HepG2 (cell line): ENCODE measurements around the gene SMKR1. TPM values are rescaled to one million over a fixed set of nuclear protein-coding genes. Genes with fewer than 3 reads are reported as not detected.

Experiments used
- ATAC-seq: fragments of 200-7000 bp; cut with Tn5 transposase; 3 replicates; pipeline ENCODE4 v1.9.1; 2020; ENCODE audit warnings: mild to moderate bottlenecking, moderate library complexity
- BruUV-seq: library from RNA; stranded (reverse); fragments of 400-500 nt; replicated peaks from 2 replicates; lab custom pipeline; 2021; lab: Mats Ljungman, UMichigan
- CTCF ChIA-PET: fragments of 300-600 bp; formaldehyde crosslinking; extraction: SDS; loops from one replicate; lab custom pipeline; 2021; ENCODE audit warnings: low total read pairs, inconsistent platforms, low intra/inter-chr PET ratio; lab: Yijun Ruan, JAX
- POLR2A ChIA-PET: fragments of 350-600 bp; sonication (Branson Sonifier 250); formaldehyde crosslinking; loops from one replicate; lab custom pipeline; 2020; ENCODE audit warnings: antibody characterized with exemption, inconsistent platforms; lab: Yijun Ruan, JAX
- DNase-seq: peaks from one replicate; pipeline ENCODE4 v3.0.0-alpha.2; 2015; ENCODE audit warnings: low spot score
- FAIRE-seq: peaks from 3 replicates; lab custom pipeline; 2011; peaks lifted over from hg19 to GRCh38; lab: Jason Lieb, UNC
- H2AFZ ChIP-seq: one replicate; pipeline ENCODE4 v1.6.1; 2011; ENCODE audit warnings: low read length, inconsistent platforms
- H3K27ac ChIP-seq: fragments of 300-600 bp; 3 replicates; pipeline ENCODE4 v1.8.0; 2011; ENCODE audit warnings: mixed run types, mild to moderate bottlenecking, mixed read lengths, low read length, inconsistent platforms; ENCODE audit not compliant: insufficient read depth; ENCODE audit errors: extremely low read length
- H3K27me3 ChIP-seq, 2 experiments: fragments of 200-600 bp in 1 of 2; 2 replicates in 1 of 2; 3 replicates in 1 of 2; pipeline versions ENCODE4 v1.6.0 to v1.8.0; 2011; ENCODE audit warnings: low read length in 2 of 2, mild to moderate bottlenecking in 2 of 2, moderate library complexity in 2 of 2, inconsistent platforms in 1 of 2; ENCODE audit not compliant: insufficient read depth in 2 of 2, control insufficient read depth in 1 of 2
- H3K36me3 ChIP-seq, 2 experiments: fragments of 200-600 bp in 1 of 2; replicated peaks in 1 of 2; 2 replicates in 1 of 2; 3 replicates in 1 of 2; pipeline versions ENCODE4 v1.5.1 to v1.8.0; 2011; ENCODE audit warnings: low read length in 2 of 2, inconsistent platforms in 1 of 2; ENCODE audit not compliant: insufficient read depth in 2 of 2, control insufficient read depth in 1 of 2
- H3K4me1 ChIP-seq: 2 replicates; pipeline ENCODE4 v1.5.1; 2012; ENCODE audit warnings: low read length, inconsistent platforms; ENCODE audit not compliant: insufficient read depth
- H3K4me2 ChIP-seq: 2 replicates; pipeline ENCODE4 v1.6.0; 2011; ENCODE audit warnings: low read depth, low read length, inconsistent platforms
- H3K4me3 ChIP-seq, 3 experiments: fragments of 200-600 bp in 1 of 3; sonication (generic), shearing (Covaris generic) in 1 of 3; replicated peaks in 1 of 3; 2 replicates each; pipeline ENCODE4 v1.5.1; 2011 to 2016; ENCODE audit warnings: low read length in 3 of 3, inconsistent platforms in 2 of 3, low read depth in 2 of 3, mild to moderate bottlenecking in 2 of 3, control low read depth in 1 of 3, mixed read lengths in 1 of 3; ENCODE audit not compliant: insufficient read depth in 1 of 3
- H3K79me2 ChIP-seq: one replicate; pipeline ENCODE4 v1.6.1; 2011; ENCODE audit warnings: low read length, inconsistent platforms; ENCODE audit not compliant: insufficient read depth
- H3K9ac ChIP-seq: 2 replicates; pipeline ENCODE4 v1.6.0; 2011; ENCODE audit warnings: mild to moderate bottlenecking, low read depth, low read length, inconsistent platforms; ENCODE audit not compliant: insufficient read depth
- H3K9me3 ChIP-seq: 2 replicates; pipeline ENCODE4 v1.5.1; 2012; ENCODE audit warnings: mild to moderate bottlenecking, low read length
- H4K20me1 ChIP-seq: 2 replicates; pipeline ENCODE4 v1.6.0; 2011; ENCODE audit warnings: inconsistent platforms, mild to moderate bottlenecking, low read length, moderate library complexity; ENCODE audit not compliant: insufficient read depth
- MBD4 ChIP-seq: IDR thresholded peaks from 2 replicates; pipeline ENCODE4 v1.6.1; 2012; ENCODE audit warnings: low read length, inconsistent platforms, borderline replicate concordance
- TCF7 ChIP-seq: sonication (generic); IDR thresholded peaks from 2 replicates; pipeline ENCODE4 v1.6.1; 2016; ENCODE audit warnings: antibody characterized with exemption, low read depth
- ZNF121 ChIP-seq: sonication (generic); formaldehyde crosslinking; IDR thresholded peaks from 2 replicates; pipeline ENCODE4 v1.5.0; 2020; ENCODE audit warnings: mild to moderate bottlenecking, missing genetic modification reagents
- WGBS: methylation state at CpG from one replicate; pipeline ENCODE4 v1.1.6; 2017; ENCODE audit warnings: low lambda C conversion rate; 5-methylcytosine and 5-hydroxymethylcytosine counted together
- in situ Hi-C: cut with HindIII; loops from 2 replicates; pipeline ENCODE4 v1.10.0; 2017; ENCODE audit warnings: low pct_unique_long_range_greater_than_20kb; ENCODE audit not compliant: extremely low pct_ligation_motif_present
- intact Hi-C: fragments of 100-400 bp; cut with micrococcal nuclease; formaldehyde crosslinking; loops from one replicate; pipeline ENCODE4 v1.10.0; 2022; ENCODE audit not compliant: unreplicated experiment
- polyA plus RNA-seq, 8 experiments: library from polyadenylated mRNA; depleted of rRNA in 3 of 8; stranded (reverse) in 7 of 8; unstranded in 1 of 8; fragments of >200 nt; fragmentation: Illumina TruSeq in 4 of 8; extraction: Trizol in 4 of 8; gene quantifications; 2 replicates each; pipeline versions ENCODE4 v1.2.1 to v1.2.3, GENCODE V29; 2011 to 2016; ENCODE audit warnings: low read depth in 4 of 8, missing spikeins in 1 of 8, mixed read lengths in 1 of 8; ENCODE audit not compliant: insufficient read depth in 1 of 8
- total RNA-seq, 5 experiments: library from RNA; depleted of rRNA; stranded (reverse); fragments of >200 nt; fragmentation: Illumina TruSeq; extraction: Trizol; gene quantifications; 2 replicates each; pipeline ENCODE4 v1.2.3, GENCODE V29; 2016; ENCODE audit warnings: low read depth in 1 of 5
- TF ChIP-seq, protein P1 (sequence below): sonication (generic); formaldehyde crosslinking; IDR thresholded peaks from 2 replicates; pipeline ENCODE4 v1.4.0; 2020; ENCODE audit warnings: missing genetic modification reagents, borderline replicate concordance
- TF ChIP-seq, protein P2 (sequence below): IDR thresholded peaks from 2 replicates; pipeline ENCODE4 v1.6.1; 2016; ENCODE audit warnings: missing compliant biosample characterization, missing genetic modification reagents, borderline replicate concordance
- TF ChIP-seq, protein P3 (sequence below): sonication (generic); formaldehyde crosslinking; IDR thresholded peaks from 2 replicates; pipeline ENCODE4 v1.4.0; 2020; ENCODE audit warnings: low read depth, mild to moderate bottlenecking, missing genetic modification reagents

The SMKR1 gene
- total and polyA plus RNA-seq, 2 of the 13 experiments (the other 11 are each of a cell fraction or from before 2014, with no cell fraction given), result 0.07 TPM; not detected in 1

- H3K36me3 ChIP-seq, result no peaks in the 10 kb centered on the region
- no TSS peak for BruUV-seq
- ChIA-PET POLR2A (no interaction called here), CTCF (no interaction called here)
- no peaks in the 10 kb centered on the region for H3K9me3 ChIP-seq
- H3K4me1 ChIP-seq, result peaks cover 33% of the 10 kb centered on the region
- in situ Hi-C loops (no loop called here), intact Hi-C loops (no loop called here)
- H3K27ac ChIP-seq, result no peak overlapping the region
- no peak for FAIRE-seq
- H3K4me2 ChIP-seq, result no peak overlapping the region; the same call in 1 of the 2 replicates
- no peak for ATAC-seq
- no peak for DNase-seq
- no peak overlapping the region for H2AFZ ChIP-seq
- no peaks in the 10 kb centered on the region for H4K20me1 ChIP-seq
- H3K9ac ChIP-seq, result no peak overlapping the region
- no peaks in the 10 kb centered on the region for H3K79me2 ChIP-seq
- H3K4me3 ChIP-seq, result no peak overlapping the region
- WGBS, result 20% methylated on average over 11 of the region's 11 CpGs
- TF ChIP-seq, protein P1, sequence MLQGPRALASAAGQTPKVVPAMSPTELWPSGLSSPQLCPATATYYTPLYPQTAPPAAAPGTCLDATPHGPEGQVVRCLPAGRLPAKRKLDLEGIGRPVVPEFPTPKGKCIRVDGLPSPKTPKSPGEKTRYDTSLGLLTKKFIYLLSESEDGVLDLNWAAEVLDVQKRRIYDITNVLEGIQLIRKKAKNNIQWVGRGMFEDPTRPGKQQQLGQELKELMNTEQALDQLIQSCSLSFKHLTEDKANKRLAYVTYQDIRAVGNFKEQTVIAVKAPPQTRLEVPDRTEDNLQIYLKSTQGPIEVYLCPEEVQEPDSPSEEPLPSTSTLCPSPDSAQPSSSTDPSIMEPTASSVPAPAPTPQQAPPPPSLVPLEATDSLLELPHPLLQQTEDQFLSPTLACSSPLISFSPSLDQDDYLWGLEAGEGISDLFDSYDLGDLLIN (CRISPR knock-in tag), result no peak
- TF ChIP-seq, protein P2, sequence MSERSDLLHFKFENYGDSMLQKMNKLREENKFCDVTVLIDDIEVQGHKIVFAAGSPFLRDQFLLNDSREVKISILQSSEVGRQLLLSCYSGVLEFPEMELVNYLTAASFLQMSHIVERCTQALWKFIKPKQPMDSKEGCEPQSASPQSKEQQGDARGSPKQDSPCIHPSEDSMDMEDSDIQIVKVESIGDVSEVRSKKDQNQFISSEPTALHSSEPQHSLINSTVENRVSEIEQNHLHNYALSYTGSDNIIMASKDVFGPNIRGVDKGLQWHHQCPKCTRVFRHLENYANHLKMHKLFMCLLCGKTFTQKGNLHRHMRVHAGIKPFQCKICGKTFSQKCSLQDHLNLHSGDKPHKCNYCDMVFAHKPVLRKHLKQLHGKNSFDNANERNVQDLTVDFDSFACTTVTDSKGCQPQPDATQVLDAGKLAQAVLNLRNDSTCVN (CRISPR knock-in tag), result no peak
- TF ChIP-seq ZNF121 (peak; percentile 34; the same call in 1 of the 2 replicates), TCF7 (no peak), MBD4 (no peak)
- TF ChIP-seq, protein P3, sequence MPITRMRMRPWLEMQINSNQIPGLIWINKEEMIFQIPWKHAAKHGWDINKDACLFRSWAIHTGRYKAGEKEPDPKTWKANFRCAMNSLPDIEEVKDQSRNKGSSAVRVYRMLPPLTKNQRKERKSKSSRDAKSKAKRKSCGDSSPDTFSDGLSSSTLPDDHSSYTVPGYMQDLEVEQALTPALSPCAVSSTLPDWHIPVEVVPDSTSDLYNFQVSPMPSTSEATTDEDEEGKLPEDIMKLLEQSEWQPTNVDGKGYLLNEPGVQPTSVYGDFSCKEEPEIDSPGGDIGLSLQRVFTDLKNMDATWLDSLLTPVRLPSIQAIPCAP (CRISPR knock-in tag), result no peak
- H3K27me3 ChIP-seq, result peaks cover 0 to 5% of the 10 kb centered on the region in 2 experiments; a peak in 1 of 5 replicates
Observed at GRCh38 chr7:129557686-129558481, 55.6 kb downstream of the SMKR1 start.
